Measurements from ENCODE around the gene DIDO1.

The DIDO1 gene

DNA sequence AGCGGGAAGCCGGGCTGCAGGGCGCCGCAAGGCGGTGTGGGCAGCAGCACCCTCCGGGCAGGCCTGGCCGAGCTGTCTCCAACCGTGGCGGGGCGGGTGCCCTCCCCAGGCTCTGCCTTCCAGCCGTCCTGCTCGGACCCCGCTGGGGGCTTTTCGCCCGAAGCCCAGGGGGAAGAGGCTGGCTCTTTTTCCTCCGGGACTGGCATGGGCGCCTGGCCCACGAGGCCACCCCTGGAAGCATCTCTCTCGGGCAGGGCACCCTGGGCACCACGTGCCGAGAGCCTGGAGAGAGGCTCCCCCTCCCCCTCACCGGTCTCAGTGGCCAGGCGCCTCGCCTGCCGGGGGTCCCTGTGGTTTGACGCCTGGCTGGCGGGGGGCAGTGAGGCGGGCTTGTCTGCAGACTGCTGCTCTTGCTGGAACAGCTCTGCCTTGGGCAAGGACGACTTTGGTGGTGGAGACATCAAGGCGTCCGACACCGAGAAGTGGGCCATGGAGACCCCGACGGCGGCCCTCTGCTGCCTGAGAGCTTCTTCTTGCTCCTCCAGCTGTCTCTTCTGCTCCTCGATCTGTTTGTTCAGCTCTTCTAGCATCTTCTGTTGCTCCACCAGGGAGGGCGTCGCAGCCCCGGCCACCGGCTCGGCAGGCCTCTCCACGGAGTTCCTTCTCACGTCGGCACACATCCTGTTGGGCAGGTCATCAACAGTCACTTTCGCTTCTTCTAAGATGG is 45.2 kb downstream of the DIDO1 start:
- Histone ChIP-seq H3K27me3 (ENCODE audit: low read length) (no peaks in the 10 kb centered on the region), H3K9me3 (ENCODE audit: insufficient read depth, low read length) (no peaks in the 10 kb centered on the region), H4K20me1 (ENCODE audit: low read depth, low read length) (no peaks in the 10 kb centered on the region), H3F3A (ENCODE audit: insufficient read depth) (peaks cover 14% of the 10 kb centered on the region), H3K4me3 (ENCODE audit: insufficient read depth, low read length, poor library complexity, severe bottlenecking) (no peak overlapping the region), H3K36me3 (ENCODE audit: low read length) (no peaks in the 10 kb centered on the region), H2AFZ (ENCODE audit: low read depth, low read length, severe bottlenecking) (no peak overlapping the region), H3K27ac (ENCODE audit: low read depth, low read length) (no peak overlapping the region), H3K79me2 (ENCODE audit: insufficient read depth, low read length) (no peaks in the 10 kb centered on the region), H3K9me2 (replicated peaks; ENCODE audit: insufficient read depth, low read length) (no peaks in the 10 kb centered on the region), H3K9ac (ENCODE audit: low read length) (no peak overlapping the region), H3K4me2 (ENCODE audit: low read depth, low read length, poor library complexity, severe bottlenecking) (no peak overlapping the region)
- TF ChIP-seq EZH2phosphoT487 (conservative IDR thresholded peaks at IDR 0.05; ENCODE audit: low read length) (no peak), CTCF (IDR thresholded peaks at IDR 0.05; ENCODE audit: insufficient read depth, low read length, poor library complexity, severe bottlenecking) (no peak)

- Histone ChIP-seq H3K27me3 (ENCODE audit: low read length) (no peaks in the 10 kb centered on the region), H3K36me3 (ENCODE audit: low read length) (no peaks in the 10 kb centered on the region), H3K9me2 (replicated peaks; ENCODE audit: insufficient read depth, low read length) (no peaks in the 10 kb centered on the region), H4K20me1 (ENCODE audit: low read depth, low read length) (no peaks in the 10 kb centered on the region), H3K9ac (ENCODE audit: low read length) (no peak overlapping the region), H3K4me2 (ENCODE audit: low read depth, low read length, poor library complexity, severe bottlenecking) (no peak overlapping the region), H3F3A (ENCODE audit: insufficient read depth) (peaks cover 14% of the 10 kb centered on the region), H2AFZ (ENCODE audit: low read depth, low read length, severe bottlenecking) (no peak overlapping the region), H3K4me3 (ENCODE audit: insufficient read depth, low read length, poor library complexity, severe bottlenecking) (no peak overlapping the region), H3K9me3 (ENCODE audit: insufficient read depth, low read length) (no peaks in the 10 kb centered on the region), H3K27ac (ENCODE audit: low read depth, low read length) (no peak overlapping the region), H3K79me2 (ENCODE audit: insufficient read depth, low read length) (no peaks in the 10 kb centered on the region)
- TF ChIP-seq CTCF (IDR thresholded peaks at IDR 0.05; ENCODE audit: insufficient read depth, low read length, poor library complexity, severe bottlenecking) (no peak), EZH2phosphoT487 (conservative IDR thresholded peaks at IDR 0.05; ENCODE audit: low read length) (no peak)
Measured at GRCh38 chr20:62880147-62880934, 46.0 kb downstream of the DIDO1 start.

DNA sequence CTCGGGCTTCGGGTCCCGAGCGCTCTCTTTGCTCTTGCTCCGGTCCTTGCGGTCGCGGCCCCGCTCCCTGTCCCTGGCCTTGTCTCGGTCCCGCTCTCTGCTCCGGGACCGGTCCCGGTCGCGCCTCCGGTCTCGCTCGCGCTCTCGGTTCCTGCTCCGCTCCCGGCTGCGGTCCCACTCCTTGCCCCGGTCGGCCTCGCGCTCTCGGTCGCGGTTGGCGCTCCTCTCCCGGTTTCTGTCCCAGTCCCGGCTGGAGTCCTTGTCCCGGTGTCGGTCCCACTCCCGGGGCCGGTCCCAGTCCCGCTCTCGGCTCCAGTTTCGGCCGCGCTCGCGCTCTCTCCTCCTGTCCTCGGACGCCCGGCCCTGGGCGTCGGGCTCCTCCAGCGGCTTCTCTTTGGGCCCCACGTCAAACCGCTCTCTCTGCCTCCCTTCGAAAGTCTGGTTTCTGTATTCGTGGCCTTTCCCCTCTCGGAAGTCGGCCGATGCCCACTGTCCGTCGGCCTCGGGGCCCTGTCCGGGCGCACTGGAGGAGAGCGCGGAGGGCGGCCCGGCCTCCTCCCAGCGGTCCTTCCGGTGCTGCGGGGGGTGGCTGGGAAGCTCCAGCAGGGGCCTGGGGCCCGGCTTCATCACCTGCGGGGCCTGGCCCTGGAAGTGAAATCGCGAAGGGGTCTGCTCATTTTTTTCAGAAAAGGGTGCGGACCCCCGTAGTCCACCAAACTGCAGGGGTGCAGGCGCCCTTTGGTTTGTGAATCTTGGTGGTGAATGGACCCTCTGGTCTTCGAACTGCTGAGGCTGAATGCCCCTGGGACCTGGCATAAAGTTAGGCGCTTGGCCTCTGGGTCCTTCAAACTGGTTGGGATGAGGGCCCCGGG is 46.8 kb downstream of the DIDO1 start:
- Histone ChIP-seq H3K4me3 (ENCODE audit: insufficient read depth, low read length, poor library complexity, severe bottlenecking) (no peak overlapping the region), H3K27me3 (ENCODE audit: low read length) (no peaks in the 10 kb centered on the region), H4K20me1 (ENCODE audit: low read depth, low read length) (no peaks in the 10 kb centered on the region), H3F3A (ENCODE audit: insufficient read depth) (peaks cover 14% of the 10 kb centered on the region), H3K4me2 (ENCODE audit: low read depth, low read length, poor library complexity, severe bottlenecking) (no peak overlapping the region), H3K9me3 (ENCODE audit: insufficient read depth, low read length) (no peaks in the 10 kb centered on the region), H2AFZ (ENCODE audit: low read depth, low read length, severe bottlenecking) (no peak overlapping the region), H3K79me2 (ENCODE audit: insufficient read depth, low read length) (no peaks in the 10 kb centered on the region), H3K9me2 (replicated peaks; ENCODE audit: insufficient read depth, low read length) (no peaks in the 10 kb centered on the region), H3K36me3 (ENCODE audit: low read length) (no peaks in the 10 kb centered on the region), H3K9ac (ENCODE audit: low read length) (no peak overlapping the region), H3K27ac (ENCODE audit: low read depth, low read length) (no peak overlapping the region)
- no peak for TF ChIP-seq CTCF (IDR thresholded peaks at IDR 0.05; ENCODE audit: insufficient read depth, low read length, poor library complexity, severe bottlenecking)

Measured in SU-DHL-6 (cell line).